Purkinje cell (primary cell): ENCODE measurements around the gene CCL19. TPM values are rescaled to one million over a fixed set of nuclear protein-coding genes. Genes with fewer than 3 reads are reported as not detected.

Experiments
- polyA plus RNA-seq: library from polyadenylated mRNA; unstranded; fragments of >200 nt; fragmentation: Nextera tagmentation; gene quantifications from 2 replicates; pipeline ENCODE4 v1.2.1, GENCODE V29; 2014

CCL19 gene
- polyA plus RNA-seq = not detected in 2 replicates

DNA sequence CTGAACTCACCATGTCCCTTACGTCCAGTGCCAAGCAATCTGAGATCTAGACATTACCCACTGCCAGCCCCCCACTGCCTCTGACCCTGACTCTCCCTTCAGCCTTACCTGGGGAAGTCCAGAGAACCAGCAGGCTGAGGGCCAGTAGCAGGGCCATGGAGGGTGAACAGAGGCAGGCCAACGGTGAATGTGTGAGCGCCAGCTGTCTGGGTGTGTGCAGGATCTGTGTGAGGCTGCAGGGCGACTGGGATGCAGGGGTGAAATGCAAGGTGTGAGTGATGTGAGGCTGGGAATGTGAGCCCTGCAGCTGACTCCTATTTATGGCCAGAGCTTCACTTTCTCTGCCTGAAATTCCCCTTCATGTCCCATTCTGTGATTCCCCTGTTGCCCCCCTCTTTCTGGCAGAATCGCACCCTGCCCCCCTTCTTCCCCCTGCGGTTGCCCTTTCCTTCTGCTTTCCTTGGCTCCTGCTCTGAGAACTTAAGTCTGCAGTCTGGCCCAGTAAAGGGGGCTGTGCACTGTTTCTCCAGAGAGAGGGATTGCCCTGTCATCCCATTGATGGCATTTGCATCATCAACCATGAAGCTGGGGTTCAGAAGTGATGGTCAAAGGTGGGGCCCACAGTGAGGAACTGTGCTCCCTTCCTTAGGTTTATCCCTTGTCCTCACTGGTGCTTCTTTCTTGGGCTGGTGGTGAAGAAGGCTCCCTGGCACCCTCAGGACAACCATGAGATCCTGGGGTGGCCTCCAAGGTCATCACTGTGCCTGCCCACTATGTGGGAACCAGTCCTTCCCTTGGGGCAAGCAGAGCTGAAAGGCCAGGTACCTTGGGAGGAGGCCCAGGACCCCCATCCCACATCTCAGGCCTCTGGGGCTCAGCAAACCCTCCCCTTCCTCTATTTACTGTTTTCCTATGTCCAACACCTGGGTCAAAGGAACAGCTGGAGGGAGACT, at the start of gene CCL19:
Gene CCL19 (minus strand): TSS at position 294 of the 953 bp plus-strand sequence. CDS start 137 bp downstream, at position 157.

GRCh38 chr9:34710023-34710422, 18.9 kb upstream of the CCL19 start, which contains the start of gene CCL21:
TSS of gene CCL21 (minus strand) at chr9:34710136. CDS start at chr9:34710066, 70 bp downstream.

DNA sequence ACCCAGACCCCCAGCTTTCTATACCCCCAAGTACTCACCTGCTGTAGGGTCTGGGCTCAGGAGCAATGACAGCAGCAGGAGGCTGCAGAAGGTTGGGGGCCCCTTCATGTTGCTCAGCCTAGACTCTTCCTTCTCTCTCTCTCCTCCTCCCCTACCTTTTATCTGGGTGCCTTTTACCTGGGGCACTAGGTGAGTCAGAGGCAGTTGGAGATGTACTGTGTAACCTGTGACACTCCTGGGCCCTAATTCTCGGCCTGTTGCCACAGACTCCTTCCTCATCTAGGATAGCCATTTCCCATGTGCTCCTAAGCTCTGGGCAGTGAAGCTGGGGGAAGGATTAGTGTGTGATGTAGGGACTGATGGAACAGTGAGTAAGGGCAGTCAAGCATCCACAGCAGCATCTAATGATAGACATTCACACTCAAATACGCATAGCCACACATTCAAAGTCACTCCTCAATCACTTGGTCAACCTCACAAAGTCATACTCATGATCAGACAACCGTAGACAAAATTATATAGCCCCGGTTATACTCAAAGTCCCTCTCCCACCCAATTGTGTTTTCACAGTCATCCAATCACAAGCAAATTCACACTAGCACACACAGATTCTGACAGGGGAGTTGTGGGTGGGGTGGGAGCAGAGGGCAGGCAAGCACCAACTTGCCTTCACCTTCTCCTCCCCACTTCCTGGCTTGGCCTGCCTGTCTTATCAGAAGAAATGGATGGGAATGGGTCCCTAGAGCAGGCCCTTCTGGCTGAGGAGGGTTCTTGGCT, 28.4 kb downstream of the CCL19 start, which contains the start of gene CCL27:
Gene CCL27 (minus strand): TSS at position 132 of the 777 bp plus-strand sequence. CDS start 24 bp downstream, at position 108.

GRCh38 chr9:34651876-34652601, 39.0 kb downstream of the CCL19 start, which contains the start of gene IL11RA:
TSS of gene IL11RA (plus strand) at chr9:34652185. CDS start at chr9:34655218, 3,033 bp downstream.

DNA sequence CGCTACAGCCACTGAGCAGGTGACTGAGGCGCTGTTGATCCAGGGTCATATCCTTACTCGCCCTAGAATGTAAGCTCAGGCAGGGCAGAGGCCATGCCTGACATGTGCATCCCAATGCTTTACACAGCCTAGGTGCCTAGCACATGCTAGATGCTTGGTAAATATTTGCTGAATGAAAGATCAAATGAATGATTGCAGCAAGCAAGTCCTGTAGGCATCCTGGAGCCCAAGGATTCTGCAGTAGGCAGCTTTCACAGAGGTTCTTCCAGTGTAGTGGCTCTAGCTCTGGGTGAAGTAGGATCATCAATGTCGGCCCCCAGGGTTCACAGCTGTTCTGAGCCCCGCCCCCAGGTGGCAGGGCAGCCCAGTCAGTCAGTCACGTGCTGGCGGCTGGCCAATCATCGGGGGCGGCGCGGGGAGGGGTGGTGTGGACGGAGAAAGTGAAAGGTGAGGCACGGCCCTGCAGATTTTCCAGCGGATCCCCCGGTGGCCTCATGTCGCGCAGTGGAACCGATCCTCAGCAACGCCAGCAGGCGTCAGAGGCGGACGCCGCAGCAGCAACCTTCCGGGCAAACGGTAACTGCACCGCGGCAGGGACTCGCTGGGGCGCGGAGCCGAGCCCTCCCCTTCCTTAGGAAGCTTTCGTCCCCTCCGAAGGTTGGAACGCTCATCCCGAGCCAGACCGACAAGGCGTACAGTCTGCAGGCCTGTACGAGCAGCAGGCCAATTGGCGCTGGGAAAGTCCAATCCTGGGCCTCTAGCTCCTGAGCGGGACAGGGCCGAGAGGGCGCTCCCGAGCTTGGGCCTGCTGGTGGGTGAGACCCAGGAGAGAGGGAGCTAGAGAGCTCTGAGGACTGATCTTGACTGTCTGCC, 44.6 kb downstream of the CCL19 start, which contains the start of gene GALT:
Gene GALT (plus strand): TSS at position 465 of the 873 bp plus-strand sequence. CDS start 30 bp downstream, at position 495.

Other genes with a start within 250 kb of the CCL19 start
- gene FAM219A, start 232.7 kb downstream of the CCL19 start, polyA plus RNA-seq = 9.8 and 13.3 TPM in 2 replicates
- 2.1 TPM in 1 of 2 replicates, not detected in the other for gene DNAI1, start 232.5 kb downstream of the CCL19 start, polyA plus RNA-seq
- gene ENHO, start 168.3 kb downstream of the CCL19 start, polyA plus RNA-seq = 6.1 and 15.2 TPM in 2 replicates
- 0.66 and 3.7 TPM in 2 replicates for gene CNTFR, start 101.6 kb downstream of the CCL19 start, polyA plus RNA-seq
- 22.5 and 39.7 TPM in 2 replicates for gene RPP25L, start 79.2 kb downstream of the CCL19 start, polyA plus RNA-seq
- 153 and 180 TPM in 2 replicates for gene DCTN3, start 70.8 kb downstream of the CCL19 start, polyA plus RNA-seq
- not detected in 2 replicates for gene ARID3C, start 62.2 kb downstream of the CCL19 start, polyA plus RNA-seq
- 16.3 and 28.8 TPM in 2 replicates for gene SIGMAR1, start 53.5 kb downstream of the CCL19 start, polyA plus RNA-seq
- 23.9 and 40.7 TPM in 2 replicates for gene GALT, start 44.6 kb downstream of the CCL19 start, polyA plus RNA-seq
- gene IL11RA, start 39.1 kb downstream of the CCL19 start, polyA plus RNA-seq = 0.43 and 2.5 TPM in 2 replicates
- 0.66 TPM in 1 of 2 replicates, not detected in the other for gene CCL27, start 28.6 kb downstream of the CCL19 start, polyA plus RNA-seq
- not detected in 2 replicates for gene CCL21, start 18.9 kb upstream of the CCL19 start, polyA plus RNA-seq